Psoas muscle (tissue), 8 donors: ENCODE measurements around the gene SYNRG. TPM values are rescaled to one million over a fixed set of nuclear protein-coding genes. Genes with fewer than 3 reads are reported as not detected.

ENCODE experiments used
- ATAC-seq, 4 donors: fragments of 200-7000 bp; cut with Tn5 transposase; one replicate each; pipeline ENCODE4 v1.9.1; 2020; ENCODE audit warnings: moderate library complexity in 3 of 4, mild to moderate bottlenecking in 2 of 4
- DNase-seq, 2 donors: peaks; one replicate each; pipeline ENCODE4 v3.0.0-alpha.2; 2020
- H3K27ac ChIP-seq: fragments of 200-600 bp; one replicate; pipeline ENCODE4 v1.8.0; 2022
- H3K27me3 ChIP-seq, 3 donors: fragments of 200-600 bp in 1 of 3; one replicate each; pipeline versions ENCODE4 v1.6.1 to v1.8.0; 2013 to 2022; ENCODE audit warnings: low read length in 2 of 3, mild to moderate bottlenecking in 2 of 3, moderate library complexity in 1 of 3; ENCODE audit not compliant: insufficient read depth in 3 of 3
- H3K36me3 ChIP-seq, 2 donors: fragments of 200-600 bp in 1 of 2; one replicate each; pipeline versions ENCODE4 v1.6.1 to v1.8.0; 2013 to 2022; ENCODE audit warnings: low read depth in 1 of 2, mild to moderate bottlenecking in 1 of 2, moderate library complexity in 1 of 2; ENCODE audit not compliant: insufficient read depth in 1 of 2
- H3K4me1 ChIP-seq: fragments of 200-600 bp; one replicate; pipeline ENCODE4 v1.8.0; 2022
- H3K4me3 ChIP-seq: fragments of 200-600 bp; one replicate; pipeline ENCODE4 v1.8.0; 2022; ENCODE audit warnings: mild to moderate bottlenecking
- H3K9me3 ChIP-seq: fragments of 200-600 bp; one replicate; pipeline ENCODE4 v1.8.0; 2022
- WGBS, 3 donors: extraction: QIAGEN DNeasy Blood & Tissue Kit; methylation state at CpG; one replicate each; pipeline versions ENCODE4 v1.1.6 to v1.1.7; 2013; 5-methylcytosine and 5-hydroxymethylcytosine counted together
- intact Hi-C, 2 donors: fragments of 100-400 bp; cut with DNase I; formaldehyde crosslinking; loops; one replicate each; pipeline versions ENCODE4 v1.11.0 to v1.14.2; 2022
- polyA plus RNA-seq, 3 donors: library from polyadenylated mRNA; stranded (reverse); fragments of 200-250 nt; gene quantifications; one replicate each; pipeline ENCODE4 v1.2.3, GENCODE V29; 2013
- total RNA-seq, 4 donors: library from RNA; stranded (reverse); fragmentation: NEBNext Ultra II Directional in 2 of 4; extraction: Animal tissue kit (Norgen Biotek cat#: 25700) in 2 of 4; gene quantifications; one replicate each; pipeline versions ENCODE4 v1.2.1 to v1.2.4, GENCODE V29; 2021 to 2023
- TF ChIP-seq, protein P1 (sequence below): fragments of 200-600 bp; IDR thresholded peaks from one replicate; pipeline ENCODE4 v1.8.0; 2022; ENCODE audit warnings: antibody characterized with exemption
- donor health status: healthy with polysubstance abuse.
- donor health status: DM: no; HTN: no; CAD: no; lungs with moderate emphysema.
- donor health status: Bipolar disorder and iron deficiency.
- donor health status: healthy.
- donor health status: DM: yes; HTN: yes; CAD: no.
- donor health status: DM: no; HTN: no; CAD: no.
- donor health status: DM: no; HTN: no; CAD: no.
- donor health status: DM: yes; HTN: yes; CAD: no.

Gene SYNRG
- total and polyA plus RNA-seq, 7 donors = 5.1 to 43.1 (median 30.3) TPM

- H3K4me3 ChIP-seq = no peak overlapping the region
- H3K36me3 ChIP-seq = peaks cover 2 to 28% of the 10 kb centered on the region in 2 donors
- 13 to 15% (median 14%) methylated on average over 1 of the region's 1 CpG for WGBS, 3 donors
- intact Hi-C loops = no loop called here
- DNase-seq (no peak), ATAC-seq (no peak)
- H3K27ac ChIP-seq = no peak overlapping the region
- no peaks in the 10 kb centered on the region for H3K9me3 ChIP-seq
- TF ChIP-seq, protein P1, sequence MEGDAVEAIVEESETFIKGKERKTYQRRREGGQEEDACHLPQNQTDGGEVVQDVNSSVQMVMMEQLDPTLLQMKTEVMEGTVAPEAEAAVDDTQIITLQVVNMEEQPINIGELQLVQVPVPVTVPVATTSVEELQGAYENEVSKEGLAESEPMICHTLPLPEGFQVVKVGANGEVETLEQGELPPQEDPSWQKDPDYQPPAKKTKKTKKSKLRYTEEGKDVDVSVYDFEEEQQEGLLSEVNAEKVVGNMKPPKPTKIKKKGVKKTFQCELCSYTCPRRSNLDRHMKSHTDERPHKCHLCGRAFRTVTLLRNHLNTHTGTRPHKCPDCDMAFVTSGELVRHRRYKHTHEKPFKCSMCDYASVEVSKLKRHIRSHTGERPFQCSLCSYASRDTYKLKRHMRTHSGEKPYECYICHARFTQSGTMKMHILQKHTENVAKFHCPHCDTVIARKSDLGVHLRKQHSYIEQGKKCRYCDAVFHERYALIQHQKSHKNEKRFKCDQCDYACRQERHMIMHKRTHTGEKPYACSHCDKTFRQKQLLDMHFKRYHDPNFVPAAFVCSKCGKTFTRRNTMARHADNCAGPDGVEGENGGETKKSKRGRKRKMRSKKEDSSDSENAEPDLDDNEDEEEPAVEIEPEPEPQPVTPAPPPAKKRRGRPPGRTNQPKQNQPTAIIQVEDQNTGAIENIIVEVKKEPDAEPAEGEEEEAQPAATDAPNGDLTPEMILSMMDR = no peak
- H3K4me1 ChIP-seq = peaks cover 29% of the 10 kb centered on the region
- H3K27me3 ChIP-seq = no peaks in the 10 kb centered on the region
Observed at GRCh38 chr17:37547986-37548385, 61.2 kb downstream of the SYNRG start.

- 43 to 57% (median 52%) methylated on average over 3 of the region's 3 CpGs for WGBS, 3 donors
- no peaks in the 10 kb centered on the region for H3K9me3 ChIP-seq
- H3K4me3 ChIP-seq = no peak overlapping the region
- H3K27me3 ChIP-seq = no peaks in the 10 kb centered on the region
- DNase-seq = no peak
- intact Hi-C loops = no loop called here
- no peak overlapping the region for H3K27ac ChIP-seq
- TF ChIP-seq, protein P1 = no peak
- no peak for ATAC-seq
- peaks cover 22% of the 10 kb centered on the region for H3K4me1 ChIP-seq
- H3K36me3 ChIP-seq = peaks cover 2 to 33% of the 10 kb centered on the region in 2 donors
Observed at GRCh38 chr17:37546302-37546701, 62.9 kb downstream of the SYNRG start.

- TF ChIP-seq, protein P1 = no peak
- peaks cover 0 to 41% of the 10 kb centered on the region in 2 donors for H3K36me3 ChIP-seq
- no peak for ATAC-seq
- 92 to 94% (median 93%) methylated on average over 2 of the region's 2 CpGs for WGBS, 3 donors
- no peaks in the 10 kb centered on the region for H3K9me3 ChIP-seq
- no peaks in the 10 kb centered on the region for H3K27me3 ChIP-seq
- intact Hi-C loops = no loop called here
- H3K27ac ChIP-seq = no peak overlapping the region
- no peak for DNase-seq
- peaks cover 16% of the 10 kb centered on the region for H3K4me1 ChIP-seq
- no peak overlapping the region for H3K4me3 ChIP-seq
Observed at GRCh38 chr17:37545486-37545885, 63.7 kb downstream of the SYNRG start.

DNA sequence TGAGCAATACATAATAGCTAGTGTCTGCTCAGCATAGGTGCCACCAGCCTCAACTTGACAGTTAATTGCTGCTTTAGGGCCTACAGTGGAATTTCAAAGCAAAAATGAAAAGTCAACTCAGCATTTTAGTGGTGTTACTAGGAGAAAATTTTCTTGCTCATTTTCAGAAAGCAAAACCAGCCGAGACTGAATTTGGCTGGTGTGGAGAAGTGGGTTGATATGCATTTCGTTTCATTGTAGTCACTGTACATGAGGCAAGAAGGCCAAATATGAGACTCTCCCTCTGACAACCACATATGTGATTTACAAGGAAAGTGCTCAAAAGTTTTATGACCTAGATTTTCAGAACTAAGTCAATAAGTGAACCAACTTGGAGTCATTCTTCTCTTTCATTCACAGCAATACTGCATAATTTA lies 65.6 kb downstream of the SYNRG start:
- Histone ChIP-seq H3K4me3 (no peak overlapping the region), H3K4me1 (peaks cover 16% of the 10 kb centered on the region), H3K36me3 (peaks cover 7 to 50% of the 10 kb centered on the region in 2 donors), H3K27me3 (no peaks in the 10 kb centered on the region), H3K27ac (no peak overlapping the region), H3K9me3 (no peaks in the 10 kb centered on the region)
- no peak for DNase-seq
- intact Hi-C loops = no loop called here
- TF ChIP-seq, protein P1 = no peak
- 75 to 83% (median 82%) methylated on average over 2 of the region's 2 CpGs for WGBS, 3 donors
- ATAC-seq = no peak
